Activated CD4-positive, alpha-beta T cell treated with anti-CD3 and anti-CD28 coated beads, Interleukin-2, amount 10 ng/mL, durations not matched to agents 7 days and 5 days (primary cell): ENCODE measurements around the gene FSTL4. TPM values are rescaled to one million over a fixed set of nuclear protein-coding genes. Genes with fewer than 3 reads are reported as not detected.

Experiments
- CTCF ChIA-PET: fragments of 350-600 bp; sonication (Branson Sonifier 250); formaldehyde crosslinking; loops from one replicate; lab custom pipeline; 2021; ENCODE audit warnings: antibody characterized with exemption; lab: Charles Lee
- POLR2A ChIA-PET: fragments of 350-600 bp; sonication (Branson Sonifier 250); formaldehyde crosslinking; loops from one replicate; lab custom pipeline; 2021; ENCODE audit warnings: antibody characterized with exemption; lab: Charles Lee
- DNase-seq: peaks from one replicate; pipeline ENCODE4 v3.0.0-alpha.2; 2020
- H3K27ac Mint-ChIP-seq: one replicate; pipeline ENCODE4 v1.8.0; 2021; ENCODE audit warnings: mild to moderate bottlenecking, moderate library complexity, mixed read lengths
- H3K27me3 Mint-ChIP-seq: one replicate; pipeline ENCODE4 v1.8.0; 2021; ENCODE audit warnings: mixed read lengths
- H3K36me3 Mint-ChIP-seq: one replicate; pipeline ENCODE4 v1.8.0; 2021; ENCODE audit warnings: low read depth, mixed read lengths
- H3K4me1 Mint-ChIP-seq: one replicate; pipeline ENCODE4 v1.8.0; 2021; ENCODE audit warnings: mixed read lengths
- H3K4me3 Mint-ChIP-seq: one replicate; pipeline ENCODE4 v1.8.0; 2021; ENCODE audit warnings: mild to moderate bottlenecking, moderate library complexity, mixed read lengths
- H3K9me3 Mint-ChIP-seq: one replicate; pipeline ENCODE4 v1.8.0; 2021; ENCODE audit warnings: mixed read lengths
- total RNA-seq, 2 experiments: library from RNA; stranded (reverse); gene quantifications; one replicate each; pipeline ENCODE4 v1.2.3, GENCODE V29; 2021

FSTL4 gene
- total RNA-seq, 2 experiments from 2014 or later = not detected

- no peaks in the 10 kb centered on the region for H3K9me3 Mint-ChIP-seq
- ChIA-PET POLR2A (no interaction called here), CTCF (no interaction called here)
- no peak overlapping the region for H3K4me3 Mint-ChIP-seq
- H3K27me3 Mint-ChIP-seq = peaks cover 7% of the 10 kb centered on the region
- H3K27ac Mint-ChIP-seq = no peak overlapping the region
- no peak for DNase-seq
- no peaks in the 10 kb centered on the region for H3K4me1 Mint-ChIP-seq
- H3K36me3 Mint-ChIP-seq = no peaks in the 10 kb centered on the region
Measured at GRCh38 chr5:133265720-133266526, 346.4 kb downstream of the FSTL4 start.

- no peaks in the 10 kb centered on the region for H3K9me3 Mint-ChIP-seq
Measured at GRCh38 chr5:133265257-133265656, 347.1 kb downstream of the FSTL4 start.

GRCh38 chr5:133262690-133263089 lies 349.7 kb downstream of the FSTL4 start:
- Mint-ChIP-seq H3K36me3 (no peaks in the 10 kb centered on the region), H3K9me3 (no peaks in the 10 kb centered on the region), H3K27ac (no peak overlapping the region), H3K4me3 (no peak overlapping the region), H3K27me3 (peaks cover 7% of the 10 kb centered on the region), H3K4me1 (peaks cover 19% of the 10 kb centered on the region)
- POLR2A ChIA-PET = no interaction called here
- CTCF ChIA-PET = no interaction called here
- no peak for DNase-seq

More at GRCh38 chr5:133265257-133265656, 347.1 kb downstream of the FSTL4 start:
- no peak for DNase-seq
- Mint-ChIP-seq H3K4me1 (no peaks in the 10 kb centered on the region), H3K36me3 (no peaks in the 10 kb centered on the region), H3K4me3 (no peak overlapping the region), H3K27me3 (peaks cover 7% of the 10 kb centered on the region), H3K27ac (no peak overlapping the region)
- CTCF ChIA-PET = interaction anchor here (1.1 kb wide), 1 partner anchor 13 kb away, joined by 4 read pairs; no protein-coding TSS in a partner anchor
- POLR2A ChIA-PET = no interaction called here

GRCh38 chr5:133261993-133262392 lies 350.3 kb downstream of the FSTL4 start:
- DNase-seq = no peak
- no peaks in the 10 kb centered on the region for H3K36me3 Mint-ChIP-seq
- H3K4me3 Mint-ChIP-seq = no peak overlapping the region
- no peak overlapping the region for H3K27ac Mint-ChIP-seq
- H3K9me3 Mint-ChIP-seq = no peaks in the 10 kb centered on the region
- H3K27me3 Mint-ChIP-seq = peaks cover 7% of the 10 kb centered on the region
- peaks cover 19% of the 10 kb centered on the region for H3K4me1 Mint-ChIP-seq
- ChIA-PET POLR2A (no interaction called here), CTCF (interaction anchor here (1.5 kb wide), 1 partner anchor 148 kb away, joined by 3 read pairs; no protein-coding TSS in a partner anchor)

GRCh38 chr5:133260715-133261114 lies 351.6 kb downstream of the FSTL4 start:
- Mint-ChIP-seq H3K4me3 (no peak overlapping the region), H3K27ac (no peak overlapping the region), H3K4me1 (peaks cover 19% of the 10 kb centered on the region), H3K9me3 (no peaks in the 10 kb centered on the region), H3K27me3 (peaks cover 7% of the 10 kb centered on the region), H3K36me3 (no peaks in the 10 kb centered on the region)
- CTCF ChIA-PET = interaction anchor here (0.5 to 1.5 kb wide), 5 partner anchors 25 to 1959 kb away, joined by 3 to 4 read pairs (median 3); no protein-coding TSS in a partner anchor
- DNase-seq = no peak
- POLR2A ChIA-PET = no interaction called here

- Mint-ChIP-seq H3K4me1 (peaks cover 19% of the 10 kb centered on the region), H3K36me3 (no peaks in the 10 kb centered on the region), H3K27me3 (peaks cover 7% of the 10 kb centered on the region), H3K27ac (peak overlapping the region; percentile 73), H3K4me3 (no peak overlapping the region), H3K9me3 (no peaks in the 10 kb centered on the region)
- ChIA-PET CTCF (no interaction called here), POLR2A (no interaction called here)
- DNase-seq = peak; percentile 28
Measured at GRCh38 chr5:133259199-133259997, 352.9 kb downstream of the FSTL4 start.

- Mint-ChIP-seq H3K36me3 (no peaks in the 10 kb centered on the region), H3K27ac (no peak overlapping the region), H3K4me1 (peaks cover 19% of the 10 kb centered on the region), H3K4me3 (no peak overlapping the region), H3K9me3 (no peaks in the 10 kb centered on the region), H3K27me3 (peaks cover under 1% of the 10 kb centered on the region)
- ChIA-PET CTCF (interaction anchor here (0.9 to 1.9 kb wide), 4 partner anchors 10 to 48 kb away, joined by 3 to 4 read pairs (median 4); no protein-coding TSS in a partner anchor), POLR2A (no interaction called here)
- DNase-seq = no peak
Measured at GRCh38 chr5:133257977-133258376, 354.4 kb downstream of the FSTL4 start.

- CTCF ChIA-PET = no interaction called here
- H3K27me3 Mint-ChIP-seq = no peaks in the 10 kb centered on the region
Measured at GRCh38 chr5:133256276-133256675, 356.1 kb downstream of the FSTL4 start.

GRCh38 chr5:133254803-133255202 lies 357.5 kb downstream of the FSTL4 start:
- Mint-ChIP-seq H3K36me3 (no peaks in the 10 kb centered on the region), H3K4me3 (no peak overlapping the region), H3K27me3 (no peaks in the 10 kb centered on the region), H3K4me1 (peaks cover 16% of the 10 kb centered on the region), H3K27ac (no peak overlapping the region), H3K9me3 (no peaks in the 10 kb centered on the region)
- ChIA-PET POLR2A (no interaction called here), CTCF (no interaction called here)
- no peak for DNase-seq

More at GRCh38 chr5:133256276-133256675, 356.1 kb downstream of the FSTL4 start:
- H3K4me3 Mint-ChIP-seq = no peak overlapping the region
- POLR2A ChIA-PET = no interaction called here
- no peaks in the 10 kb centered on the region for H3K9me3 Mint-ChIP-seq
- H3K36me3 Mint-ChIP-seq = no peaks in the 10 kb centered on the region
- DNase-seq = no peak
- H3K4me1 Mint-ChIP-seq = peaks cover 19% of the 10 kb centered on the region
- no peak overlapping the region for H3K27ac Mint-ChIP-seq

- Mint-ChIP-seq H3K36me3 (no peaks in the 10 kb centered on the region), H3K27me3 (no peaks in the 10 kb centered on the region), H3K9me3 (no peaks in the 10 kb centered on the region), H3K4me3 (no peak overlapping the region), H3K27ac (no peak overlapping the region), H3K4me1 (peaks cover 6% of the 10 kb centered on the region)
- CTCF ChIA-PET = no interaction called here
- DNase-seq = no peak
- POLR2A ChIA-PET = no interaction called here
Measured at GRCh38 chr5:133253671-133254070, 358.7 kb downstream of the FSTL4 start.

- Mint-ChIP-seq H3K9me3 (no peaks in the 10 kb centered on the region), H3K27me3 (no peaks in the 10 kb centered on the region), H3K4me3 (no peak overlapping the region), H3K4me1 (peaks cover under 1% of the 10 kb centered on the region), H3K27ac (no peak overlapping the region), H3K36me3 (no peaks in the 10 kb centered on the region)
- ChIA-PET CTCF (no interaction called here), POLR2A (no interaction called here)
- no peak for DNase-seq
Measured at GRCh38 chr5:133253070-133253469, 359.3 kb downstream of the FSTL4 start.

- Mint-ChIP-seq H3K27me3 (no peaks in the 10 kb centered on the region), H3K9me3 (no peaks in the 10 kb centered on the region), H3K27ac (no peak overlapping the region), H3K4me3 (no peak overlapping the region), H3K4me1 (no peaks in the 10 kb centered on the region), H3K36me3 (no peaks in the 10 kb centered on the region)
- POLR2A ChIA-PET = no interaction called here
- no peak for DNase-seq
- CTCF ChIA-PET = no interaction called here
Measured at GRCh38 chr5:133252133-133252480, 360.2 kb downstream of the FSTL4 start.
